ENCODE measurements around the gene FUCA1.
"Not testable (repeated sequence)": the region's sequence is repeated elsewhere in the genome, so short reads cannot be mapped to it uniquely, and the experiment has no call there.

Gene FUCA1

GRCh38 chr1:23895082-23895481 lies 27.0 kb upstream of the FUCA1 start:
- no peak for DNase-seq

DNA sequence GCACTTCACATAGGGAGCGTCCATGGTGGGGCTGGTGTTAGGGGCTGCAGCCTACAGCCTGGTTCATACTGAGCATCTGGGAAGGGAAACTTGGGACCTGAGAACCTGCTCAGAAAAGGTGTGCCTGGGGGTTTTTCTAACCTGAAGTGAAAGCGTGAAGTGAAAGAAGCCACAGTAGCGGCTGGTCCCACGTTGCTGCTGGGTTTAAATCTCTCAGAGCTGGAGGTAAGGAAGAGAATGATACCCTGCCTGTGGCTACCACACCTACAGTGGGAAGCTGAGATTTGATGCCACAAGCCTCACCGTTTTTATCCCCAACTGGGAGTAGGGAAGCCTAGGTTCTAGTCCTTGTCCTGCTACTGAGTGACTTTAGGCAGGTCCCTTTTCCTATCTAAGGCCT lies 21.0 kb upstream of the FUCA1 start:
- DNase-seq = no peak

GRCh38 chr1:23885222-23885621 lies 17.1 kb upstream of the FUCA1 start:
- no peak for DNase-seq

DNA sequence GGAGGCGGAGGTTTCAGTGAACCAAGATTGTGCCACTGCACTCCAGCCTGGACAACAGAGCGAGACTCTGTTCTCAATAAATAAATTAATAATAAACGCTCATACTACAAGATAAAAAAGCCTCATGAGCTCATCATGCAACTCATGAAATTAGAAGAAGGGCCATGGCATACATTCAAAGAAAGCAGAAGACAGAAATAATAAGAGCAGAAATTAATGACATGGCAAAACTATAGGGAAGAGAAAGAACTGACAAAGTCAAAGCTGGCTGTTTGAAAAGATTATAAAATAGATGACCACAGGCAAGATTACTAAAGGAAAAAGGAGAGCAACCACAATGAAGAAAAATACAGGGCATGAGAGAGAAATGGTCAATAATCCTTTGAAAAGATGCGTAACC lies 14.7 kb upstream of the FUCA1 start:
- no peak for DNase-seq

- no peak for DNase-seq
Measured at GRCh38 chr1:23879809-23880208, 11.7 kb upstream of the FUCA1 start.

DNA sequence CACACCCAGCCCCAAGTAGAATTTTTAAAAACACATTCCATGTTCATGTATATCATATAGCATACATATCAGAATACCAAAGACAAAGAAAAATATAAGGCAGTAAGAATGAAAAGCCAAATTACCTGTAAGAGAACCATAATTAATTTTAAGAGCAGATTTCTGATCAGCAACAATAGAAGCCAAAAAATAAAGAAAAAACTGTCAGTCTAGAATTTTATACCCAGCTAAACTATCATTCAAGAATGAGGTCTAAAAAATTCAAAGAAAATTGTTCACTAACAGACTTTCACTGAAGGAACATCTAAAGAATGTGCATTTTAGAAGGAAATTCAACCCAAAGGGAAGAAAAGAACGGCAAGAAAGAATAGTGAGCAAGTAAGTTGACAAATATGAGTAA lies 10.6 kb upstream of the FUCA1 start:
- no peak for DNase-seq

DNA sequence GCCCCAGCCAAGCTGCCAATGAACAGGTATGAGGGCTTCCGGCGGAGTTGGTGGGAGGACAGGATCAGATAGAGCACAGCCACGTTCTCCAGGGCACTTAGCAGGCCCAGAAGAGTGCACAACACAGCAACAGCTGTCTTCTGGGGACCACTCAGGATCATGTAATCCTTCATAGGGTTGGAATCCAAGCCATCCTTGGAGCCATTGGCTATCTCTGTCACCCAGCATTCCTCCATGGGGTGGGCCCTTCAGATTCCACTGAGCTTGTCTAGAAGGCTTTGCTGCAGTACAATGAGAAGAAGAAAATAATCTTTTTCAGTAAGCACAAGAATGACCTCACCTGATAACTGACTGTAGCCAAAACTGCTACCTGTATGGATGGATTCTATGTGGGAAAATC lies 7.3 kb upstream of the FUCA1 start:
- DNase-seq = no peak

DNA sequence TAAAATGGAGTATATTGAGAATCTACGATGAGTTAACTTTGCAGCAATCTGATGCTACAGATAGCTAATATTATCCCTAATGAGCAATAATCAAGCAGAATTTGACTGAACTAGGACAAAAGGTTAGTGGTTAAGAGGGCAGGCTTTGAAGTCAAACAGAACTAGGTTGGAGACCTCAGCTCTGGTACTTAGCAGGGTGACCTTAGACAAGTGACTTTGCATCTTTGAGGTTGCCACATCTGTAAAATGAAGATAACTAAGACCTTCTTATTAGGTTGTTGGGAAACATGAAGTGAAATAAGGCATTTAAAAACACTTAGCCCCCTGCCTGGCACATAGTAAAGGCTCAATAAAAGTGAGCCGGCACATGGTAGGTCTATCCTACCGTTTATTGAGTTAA lies 4.3 kb upstream of the FUCA1 start:
- no peak for DNase-seq

GRCh38 chr1:23869051-23869450 lies 961 bp upstream of the FUCA1 start:
- no peak for DNase-seq

DNA sequence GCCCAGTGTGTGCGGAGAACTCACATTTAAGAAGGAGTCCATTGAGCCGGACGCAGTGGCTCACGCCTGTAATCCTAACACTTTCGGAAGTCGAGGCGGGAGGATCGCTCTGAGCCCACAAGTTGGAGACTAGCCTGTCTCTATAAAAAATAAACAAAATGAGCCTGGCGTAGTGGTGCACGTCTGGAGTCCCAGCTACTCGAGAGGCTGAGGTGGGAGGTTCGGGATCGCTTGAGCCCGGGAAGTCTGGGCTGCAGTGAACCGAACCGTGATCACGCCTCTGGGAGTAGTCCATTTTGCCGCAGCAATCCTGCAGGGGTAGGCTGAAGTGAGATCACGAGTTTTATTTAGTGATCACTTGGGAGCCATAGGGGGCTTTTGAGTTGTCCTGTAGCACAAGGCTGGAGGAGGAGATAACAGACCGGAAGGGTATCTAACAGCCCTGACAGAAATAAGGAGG lies 497 bp upstream of the FUCA1 start:
- no peak for DNase-seq

DNA sequence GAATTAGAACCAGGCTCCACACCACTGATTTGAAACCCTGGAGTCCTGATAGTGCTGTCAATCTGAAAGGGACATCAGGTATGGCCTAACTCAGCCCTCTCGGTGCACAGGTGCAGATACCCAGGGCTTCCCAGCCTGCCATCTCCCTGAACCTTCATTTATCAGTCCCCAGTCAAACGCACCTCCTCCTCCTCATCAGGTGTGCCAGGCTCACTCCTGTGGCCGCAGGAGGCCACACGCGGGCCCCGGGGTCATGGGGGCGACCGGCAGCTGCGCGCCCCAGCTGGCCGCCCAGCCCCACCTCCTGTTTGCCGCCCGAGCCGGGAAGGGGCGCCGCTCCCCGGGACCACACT lies 572 bp downstream of the FUCA1 start:
- no peak for DNase-seq

- DNase-seq = no peak
Measured at GRCh38 chr1:23865543-23865930, 2.6 kb downstream of the FUCA1 start.

GRCh38 chr1:23864801-23865542 lies 3.1 kb downstream of the FUCA1 start:
- DNase-seq = no peak

DNA sequence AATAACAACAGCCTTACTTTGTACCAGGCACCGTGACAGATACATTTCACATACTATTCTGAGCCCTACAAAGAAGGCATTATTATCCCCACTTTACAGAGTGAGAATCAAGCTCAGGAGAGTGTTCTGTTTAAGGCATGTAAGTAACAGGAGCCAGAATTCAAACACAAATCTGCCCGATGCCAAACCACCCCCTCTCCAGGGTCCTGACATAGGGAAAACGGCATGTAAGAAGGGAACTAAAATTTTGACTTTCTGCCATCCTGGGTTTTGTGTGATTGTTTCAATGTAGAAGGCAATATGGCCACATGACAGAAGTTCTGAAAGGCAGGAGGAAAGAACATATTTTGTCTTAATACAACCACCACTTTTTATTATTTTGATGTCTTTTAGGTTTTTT lies 5.5 kb downstream of the FUCA1 start:
- DNase-seq = no peak

DNA sequence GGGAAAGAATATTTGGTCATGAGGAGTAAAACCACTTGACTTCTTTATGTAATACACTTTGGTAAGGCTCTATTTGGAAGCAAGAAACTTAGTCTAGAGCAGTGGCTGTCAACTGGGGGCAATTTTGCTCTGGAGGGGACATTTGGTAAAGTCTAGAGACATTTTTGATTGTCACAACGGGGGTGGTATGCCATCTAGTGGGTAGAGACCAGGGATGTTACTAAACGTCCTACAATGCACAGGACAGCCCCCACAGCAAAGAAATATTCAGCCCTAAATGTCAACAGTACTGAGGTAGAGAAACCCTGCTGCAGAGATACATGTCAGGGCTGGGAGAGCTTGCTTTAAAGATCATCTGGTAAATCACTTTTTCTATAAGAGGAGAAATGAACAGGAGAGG lies 13.5 kb downstream of the FUCA1 start:
- no peak for DNase-seq

- DNase-seq = not testable (repeated sequence)
Measured at GRCh38 chr1:23853124-23853523, 15.0 kb downstream of the FUCA1 start.

DNA sequence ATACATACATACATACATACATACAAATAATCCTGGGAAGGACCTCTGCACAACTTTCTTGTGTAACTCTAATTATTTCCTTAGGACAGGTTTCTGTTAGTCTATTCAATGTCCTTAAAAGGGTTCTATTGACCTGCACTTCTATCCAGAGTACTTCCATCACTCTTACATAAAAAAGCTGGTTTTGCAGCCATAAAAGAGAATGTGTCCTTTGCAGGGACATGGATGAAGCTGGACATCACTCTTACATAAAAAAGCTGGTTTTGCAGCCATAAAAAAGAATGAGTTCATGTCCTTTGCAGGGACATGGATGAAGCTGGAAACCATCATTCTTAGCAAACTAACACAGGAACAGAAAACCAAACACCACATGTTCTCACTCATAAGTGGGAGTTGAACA lies 16.7 kb downstream of the FUCA1 start:
- not testable (repeated sequence) for DNase-seq

- no peak for DNase-seq
Measured at GRCh38 chr1:23848673-23849616, 19.1 kb downstream of the FUCA1 start.

DNA sequence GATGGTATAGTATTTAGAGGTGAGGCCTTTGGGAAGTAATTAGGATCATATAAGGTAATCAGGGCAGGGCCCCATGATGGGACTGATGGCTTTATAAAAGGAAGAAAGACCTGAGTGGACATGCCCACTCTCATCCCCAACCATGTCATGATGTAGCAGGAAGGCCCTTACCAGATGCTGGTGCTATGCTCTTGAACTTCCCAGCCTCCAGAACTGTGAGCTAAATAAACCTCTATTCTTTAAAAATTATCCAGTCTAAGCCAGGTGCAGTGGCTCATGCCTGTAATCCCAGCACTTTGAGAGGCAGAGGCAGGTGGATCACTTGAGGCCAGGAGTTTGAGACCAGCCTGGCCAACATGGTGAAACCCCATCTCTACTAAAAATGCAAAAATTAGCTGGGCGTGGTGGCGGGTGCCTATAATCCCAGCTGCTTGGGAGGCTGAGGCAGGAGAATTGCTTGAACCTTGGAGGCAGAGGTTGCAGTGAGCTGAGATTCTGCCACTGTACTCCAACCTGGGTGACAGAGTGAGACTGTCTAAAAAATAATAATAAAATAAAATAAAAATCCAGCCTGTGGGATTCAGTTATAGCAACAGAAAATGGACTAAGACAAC lies 20.5 kb downstream of the FUCA1 start:
- not testable (repeated sequence) for DNase-seq

DNA sequence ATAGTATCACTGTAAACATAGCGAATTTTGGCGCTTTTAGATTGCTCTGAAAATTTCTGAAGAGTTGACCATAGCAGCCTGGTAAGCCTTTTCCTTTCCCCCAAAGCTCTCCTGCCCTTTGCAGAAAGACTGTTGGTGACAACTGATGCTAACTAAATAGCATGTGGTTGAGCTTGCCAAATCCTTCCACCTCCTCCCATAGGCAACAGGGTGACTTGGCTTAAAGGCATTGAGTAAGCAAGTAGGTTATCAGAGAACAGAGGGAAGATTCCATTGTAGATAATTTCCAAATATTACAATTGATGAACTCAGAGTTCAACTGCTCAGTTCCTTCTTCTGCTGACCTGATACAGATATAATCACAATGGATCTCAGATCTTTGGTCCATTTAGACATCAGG lies 22.9 kb downstream of the FUCA1 start:
- no peak for DNase-seq

GRCh38 chr1:23843644-23844043 lies 24.4 kb downstream of the FUCA1 start:
- no peak for DNase-seq

DNA sequence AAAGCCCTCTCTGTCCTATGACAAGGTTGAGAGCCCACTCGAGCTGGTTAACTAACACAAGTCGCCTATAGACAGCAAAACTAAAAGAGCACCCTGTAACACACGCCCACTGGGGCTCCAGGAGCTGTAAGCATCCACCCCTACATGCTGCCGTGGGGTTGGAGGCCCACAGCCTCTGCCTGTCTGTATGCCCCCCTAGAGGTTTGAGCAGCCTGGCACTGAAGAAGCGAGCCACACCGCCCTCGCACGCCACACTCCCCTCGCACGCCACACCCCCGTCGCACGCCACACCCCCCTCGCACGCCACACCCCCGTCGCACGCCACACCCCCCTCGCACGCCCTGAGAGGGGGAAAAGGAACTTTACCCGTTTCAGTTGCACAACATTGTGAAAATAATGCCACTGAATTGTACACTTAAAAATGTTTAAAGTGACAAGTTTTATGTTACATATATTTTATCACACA lies 29.7 kb downstream of the FUCA1 start:
- peak; percentile 58 for DNase-seq

DNA sequence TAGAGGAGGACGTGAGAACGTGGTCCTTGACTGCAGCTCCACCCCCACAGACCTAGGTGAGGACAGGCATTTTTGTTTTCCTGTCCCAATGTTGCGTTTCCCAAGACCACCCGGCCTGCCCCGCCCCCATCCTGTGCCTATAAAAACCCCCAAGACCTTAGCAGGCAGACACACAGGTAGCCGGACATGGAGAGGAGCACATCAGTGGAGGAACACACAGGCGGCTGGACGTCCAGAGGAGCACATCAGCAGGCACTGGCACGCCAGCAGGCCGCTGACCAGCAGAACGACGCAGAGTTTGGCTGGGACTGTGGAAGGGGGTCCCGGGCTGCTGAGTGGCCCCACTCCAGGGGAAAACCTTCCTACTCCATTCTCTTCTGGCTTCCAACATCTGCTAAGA lies 30.2 kb downstream of the FUCA1 start:
- no peak for DNase-seq

GRCh38 chr1:23836037-23836436 lies 32.1 kb downstream of the FUCA1 start:
- no peak for DNase-seq

All from retina (tissue), 1 donor.